GM21390 (cell line): ENCODE results near the gene SLC25A21.
"Not testable (repeated sequence)": the region's sequence is repeated elsewhere in the genome, so short reads cannot be mapped to it uniquely, and the experiment has no call there.

Experiments
- ATAC-seq: cut with Tn5 transposase; IDR thresholded peaks from one replicate; pipeline ENCODE4 v1.9.1; 2021; ENCODE audit not compliant: unreplicated experiment

SLC25A21 gene

GRCh38 chr14:37091651-37092050 lies 80.8 kb downstream of the SLC25A21 start:
- ATAC-seq, result no peak

GRCh38 chr14:37090026-37090425 lies 82.4 kb downstream of the SLC25A21 start:
- no peak for ATAC-seq

GRCh38 chr14:37089410-37089809 lies 83.0 kb downstream of the SLC25A21 start:
- ATAC-seq, result no peak

- ATAC-seq, result no peak
These were observed 83.8 kb downstream of the SLC25A21 start for GRCh38 chr14:37088356-37089215.

GRCh38 chr14:37087520-37087919 lies 84.9 kb downstream of the SLC25A21 start:
- no peak for ATAC-seq

GRCh38 chr14:37083599-37083998 lies 88.8 kb downstream of the SLC25A21 start:
- ATAC-seq, result no peak

GRCh38 chr14:37082449-37082848 lies 90.0 kb downstream of the SLC25A21 start:
- ATAC-seq, result no peak

GRCh38 chr14:37081856-37082255 lies 90.5 kb downstream of the SLC25A21 start:
- no peak for ATAC-seq

- no peak for ATAC-seq
These were observed 91.2 kb downstream of the SLC25A21 start for GRCh38 chr14:37081218-37081617.

- ATAC-seq, result no peak
These were observed 94.3 kb downstream of the SLC25A21 start for GRCh38 chr14:37078131-37078530.

GRCh38 chr14:37074320-37074719 lies 98.1 kb downstream of the SLC25A21 start:
- ATAC-seq, result not testable (repeated sequence)

- ATAC-seq, result no peak
These were observed 108.8 kb downstream of the SLC25A21 start for GRCh38 chr14:37063467-37064240.

GRCh38 chr14:37062191-37062803 lies 110.1 kb downstream of the SLC25A21 start:
- no peak for ATAC-seq

- ATAC-seq, result no peak
These were observed 110.7 kb downstream of the SLC25A21 start for GRCh38 chr14:37061697-37062096.

- no peak for ATAC-seq
These were observed 111.7 kb downstream of the SLC25A21 start for GRCh38 chr14:37060496-37061260.

- ATAC-seq, result no peak
These were observed 114.6 kb downstream of the SLC25A21 start for GRCh38 chr14:37057776-37058175.

- ATAC-seq, result no peak
These were observed 115.9 kb downstream of the SLC25A21 start for GRCh38 chr14:37056473-37056872.

- ATAC-seq, result no peak
These were observed 117.5 kb downstream of the SLC25A21 start for GRCh38 chr14:37054869-37055268.

GRCh38 chr14:37054144-37054543 lies 118.3 kb downstream of the SLC25A21 start:
- ATAC-seq, result no peak

GRCh38 chr14:37051680-37052079 lies 120.7 kb downstream of the SLC25A21 start:
- ATAC-seq, result no peak

GRCh38 chr14:37051153-37051552 lies 121.3 kb downstream of the SLC25A21 start:
- ATAC-seq, result no peak
